ENCODE results near the gene FRMPD4.

The FRMPD4 gene

DNA sequence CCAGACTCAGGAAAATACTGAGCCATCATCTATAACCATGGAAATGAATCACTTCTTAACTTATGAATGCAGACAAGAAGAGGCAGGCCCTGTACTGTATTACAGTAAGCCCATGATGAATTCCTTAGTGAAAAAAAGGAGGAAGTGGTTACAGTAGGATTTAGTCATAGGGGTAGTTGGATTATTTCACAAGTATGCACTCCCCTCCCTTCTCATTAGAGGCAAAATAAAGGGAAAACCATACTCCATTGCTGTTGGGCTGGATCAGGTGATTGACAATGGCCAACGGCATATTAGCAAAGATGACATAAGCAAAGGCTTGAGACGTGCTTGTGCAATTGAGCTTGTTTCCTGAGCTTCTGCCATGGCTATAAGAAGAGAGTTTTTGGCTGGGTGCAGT is 471.8 kb downstream of the FRMPD4 start:
- peak; percentile 37 for DNase-seq (ENCODE audit: insufficient read length, low spot score)
- no peak for FAIRE-seq

GRCh38 chrX:12611471-12611870 is 473.2 kb downstream of the FRMPD4 start:
- DNase-seq (ENCODE audit: insufficient read length, low spot score) (no peak), FAIRE-seq (no peak)

DNA sequence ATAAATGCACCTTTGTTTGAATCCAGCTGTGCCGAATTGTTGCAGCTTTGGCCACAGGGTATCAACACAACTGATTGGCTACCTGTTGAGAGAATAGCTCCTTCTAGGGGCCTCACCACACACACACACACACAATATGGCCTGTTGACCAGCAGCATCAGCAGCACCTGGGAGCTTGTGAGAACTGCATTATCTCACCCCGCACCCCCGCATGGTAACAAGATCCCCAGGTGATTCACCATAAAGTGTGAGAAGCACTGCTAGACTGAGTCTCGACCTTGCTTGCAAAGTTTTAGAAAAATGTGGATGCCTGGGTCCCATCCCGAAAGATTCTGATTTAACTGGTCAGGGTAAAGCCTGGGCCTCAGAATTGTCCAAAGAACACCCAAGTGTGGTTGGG is 476.0 kb downstream of the FRMPD4 start:
- FAIRE-seq (no peak), DNase-seq (ENCODE audit: insufficient read length, low spot score) (no peak)

DNA sequence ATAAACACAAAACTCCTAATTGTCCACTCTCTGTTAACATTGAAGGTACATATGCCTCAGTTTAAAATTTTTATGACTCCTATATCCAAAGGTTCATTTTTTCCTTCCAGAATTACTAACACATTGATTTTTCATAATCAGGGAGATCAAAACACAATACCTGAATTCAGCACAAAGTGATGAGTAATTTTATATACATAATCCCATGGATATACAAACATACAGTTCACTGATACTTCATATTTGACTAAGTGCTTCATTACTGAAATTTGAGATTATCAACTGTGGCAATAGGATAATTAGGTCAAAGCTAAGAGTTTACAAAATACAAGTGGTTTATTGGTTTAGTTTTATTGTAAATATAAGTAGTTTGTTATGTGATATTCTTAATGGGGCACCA is 476.8 kb downstream of the FRMPD4 start:
- FAIRE-seq (no peak), DNase-seq (ENCODE audit: insufficient read length, low spot score) (no peak)

GRCh38 chrX:12617241-12617640 is 479.0 kb downstream of the FRMPD4 start:
- FAIRE-seq = no peak
- DNase-seq (ENCODE audit: insufficient read length, low spot score) = no peak

DNA sequence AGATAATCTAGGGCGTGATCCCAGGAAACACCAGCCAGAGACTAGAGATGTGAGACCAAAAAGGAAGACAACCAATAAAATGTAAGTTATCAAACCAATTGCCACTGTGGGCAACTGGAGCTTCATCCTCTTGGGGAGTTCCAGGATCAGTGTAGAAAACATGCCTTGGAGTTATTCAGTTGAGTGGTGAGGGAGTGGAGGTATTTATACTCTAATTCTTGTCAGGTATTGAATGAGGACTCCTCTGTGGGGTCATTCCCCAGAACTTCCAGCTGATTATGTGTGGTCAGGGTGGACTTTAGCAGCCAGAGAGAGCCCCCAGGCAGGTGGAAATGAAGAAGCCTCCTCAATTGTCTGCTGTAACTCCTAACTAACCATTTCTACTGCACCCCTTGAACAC is 509.0 kb downstream of the FRMPD4 start:
- no peak for FAIRE-seq

GRCh38 chrX:12648995-12649394 is 510.7 kb downstream of the FRMPD4 start:
- DNase-seq (ENCODE audit: insufficient read length, low spot score) (no peak), FAIRE-seq (no peak)

More for the DNA sequence above, 509.0 kb downstream of the FRMPD4 start:
- DNase-seq (ENCODE audit: insufficient read length, low spot score) = no peak

GRCh38 chrX:12657433-12657832 is 519.2 kb downstream of the FRMPD4 start:
- FAIRE-seq = no peak

GRCh38 chrX:12657881-12658280 is 519.6 kb downstream of the FRMPD4 start:
- DNase-seq (ENCODE audit: insufficient read length, low spot score) = no peak
- no peak for FAIRE-seq

More at GRCh38 chrX:12657433-12657832, 519.2 kb downstream of the FRMPD4 start:
- DNase-seq (ENCODE audit: insufficient read length, low spot score) = no peak

- no peak for DNase-seq (ENCODE audit: insufficient read length, low spot score)
- FAIRE-seq = no peak
Observed at GRCh38 chrX:12661464-12661863, 523.2 kb downstream of the FRMPD4 start.

DNA sequence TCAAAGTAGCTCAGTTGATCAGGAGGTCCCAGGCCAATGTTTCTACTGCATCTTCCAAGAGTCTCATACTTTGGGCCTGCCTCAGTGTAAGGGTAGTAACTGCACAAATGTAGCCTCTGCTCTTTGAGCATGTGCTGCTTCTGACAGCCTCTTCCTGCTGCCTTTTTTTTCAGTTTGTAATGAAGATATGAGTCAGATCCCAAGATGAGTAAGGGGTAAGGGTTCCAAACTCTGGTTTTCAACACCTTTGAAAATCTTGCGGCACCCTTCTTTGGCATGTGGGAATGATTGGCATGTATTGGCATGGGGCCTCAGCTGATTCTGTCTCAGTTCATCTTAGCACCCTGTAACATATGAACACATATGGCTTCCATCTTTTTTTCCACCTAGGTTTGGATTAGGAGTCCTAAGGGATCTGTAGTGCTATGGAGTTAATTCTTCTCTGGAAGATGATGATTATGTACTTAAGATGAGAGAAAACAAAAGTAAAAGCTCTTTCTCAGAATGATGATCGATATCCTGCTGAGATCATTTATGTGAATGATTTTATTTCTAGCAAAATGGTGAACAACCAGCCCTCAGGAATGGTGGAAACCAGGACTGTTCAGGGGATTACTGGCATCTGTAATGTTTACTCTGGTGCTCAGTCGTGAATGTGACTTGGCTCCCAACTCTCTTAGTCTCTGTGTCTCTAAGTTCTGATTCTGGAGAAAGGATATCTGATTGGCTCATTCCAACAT is 534.3 kb downstream of the FRMPD4 start:
- FAIRE-seq = no peak
- no peak for DNase-seq (ENCODE audit: insufficient read length, low spot score)

DNA sequence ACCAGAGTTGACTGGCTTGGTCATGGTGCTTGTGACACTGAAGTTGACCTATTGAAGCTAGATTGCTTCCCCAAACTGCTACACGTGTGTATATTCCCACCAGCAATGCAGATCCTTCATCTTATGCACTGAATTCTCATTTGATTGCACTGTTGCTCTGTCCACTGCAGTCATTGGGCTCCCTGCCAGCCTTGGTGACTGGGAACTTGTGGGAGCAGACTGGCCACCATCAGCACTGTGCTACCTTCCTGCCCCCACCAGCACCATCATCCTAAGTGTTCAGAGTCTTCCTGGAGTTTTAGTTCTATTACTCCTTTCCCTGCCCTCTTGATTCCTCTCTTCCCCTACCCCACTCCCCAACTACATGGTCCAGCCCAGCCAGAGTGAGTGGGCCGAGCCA is 535.2 kb downstream of the FRMPD4 start:
- DNase-seq (ENCODE audit: insufficient read length, low spot score) (no peak), FAIRE-seq (no peak)

GRCh38 chrX:12679522-12679921 is 541.2 kb downstream of the FRMPD4 start:
- DNase-seq (ENCODE audit: insufficient read length, low spot score) (no peak), FAIRE-seq (no peak)

DNA sequence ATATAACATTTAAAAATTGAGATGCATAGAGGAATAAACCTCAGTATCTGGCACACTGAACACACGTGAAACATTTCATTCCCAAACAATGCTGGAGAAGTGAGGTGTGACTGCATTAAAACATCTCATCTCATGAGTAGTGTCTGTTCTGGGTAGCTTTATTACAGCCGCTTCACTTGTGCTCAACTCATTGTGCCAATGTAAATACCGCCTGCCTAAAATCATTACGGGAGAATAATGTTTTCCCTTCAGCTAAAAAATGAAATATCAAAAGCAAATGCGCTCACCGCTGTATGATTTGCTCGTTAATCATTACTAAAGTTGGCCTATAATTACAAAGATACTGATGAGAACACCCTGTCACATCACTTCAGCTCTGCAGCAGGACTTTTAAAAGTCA is 542.8 kb downstream of the FRMPD4 start:
- no peak for FAIRE-seq

DNA sequence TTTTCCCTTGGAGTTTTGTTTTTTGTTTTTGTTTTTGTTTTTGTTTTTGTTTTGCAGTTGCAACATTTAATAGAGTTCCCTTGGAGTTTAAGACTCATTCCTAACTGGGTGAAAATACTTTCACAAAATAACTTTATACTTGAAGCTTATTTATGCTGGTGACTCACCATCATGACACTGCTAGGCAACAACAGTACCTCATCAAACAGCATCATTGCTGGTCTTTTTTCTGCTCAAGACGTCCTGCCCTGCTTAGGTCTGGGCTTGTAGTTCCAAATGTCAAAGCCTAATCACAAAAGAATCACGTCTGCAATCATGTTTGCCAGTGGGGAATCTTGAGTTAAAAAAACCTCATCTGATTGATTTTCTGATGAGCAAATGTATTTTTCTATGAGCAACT is 547.3 kb downstream of the FRMPD4 start:
- FAIRE-seq (no peak), DNase-seq (ENCODE audit: insufficient read length, low spot score) (no peak)

More for the DNA sequence above, 542.8 kb downstream of the FRMPD4 start:
- DNase-seq (ENCODE audit: insufficient read length, low spot score) = no peak

GRCh38 chrX:12686331-12686730 is 548.1 kb downstream of the FRMPD4 start:
- FAIRE-seq = no peak

GRCh38 chrX:12690646-12691045 is 552.4 kb downstream of the FRMPD4 start:
- FAIRE-seq = no peak
- no peak for DNase-seq (ENCODE audit: insufficient read length, low spot score)

More at GRCh38 chrX:12686331-12686730, 548.1 kb downstream of the FRMPD4 start:
- DNase-seq (ENCODE audit: insufficient read length, low spot score) = no peak

DNA sequence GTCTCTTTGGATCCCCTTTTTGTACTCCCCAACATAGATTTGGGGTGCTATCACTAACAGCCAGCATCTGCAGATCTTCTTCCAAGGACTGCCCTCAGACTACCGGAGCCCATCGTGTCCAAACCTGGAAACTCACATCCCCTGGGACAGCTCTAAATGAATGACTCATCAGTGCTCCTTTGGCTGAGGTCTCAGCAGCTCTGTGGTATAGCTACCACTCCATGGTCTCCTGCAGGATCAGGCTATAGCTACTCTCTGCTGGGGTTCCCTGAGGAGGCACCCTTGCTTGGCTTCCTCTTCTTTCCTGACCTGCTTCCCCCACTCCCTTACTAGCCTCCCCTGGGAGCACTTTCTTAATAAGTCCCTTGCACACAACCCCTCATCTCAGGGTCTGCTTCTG is 555.5 kb downstream of the FRMPD4 start:
- FAIRE-seq (no peak), DNase-seq (ENCODE audit: insufficient read length, low spot score) (no peak)

GRCh38 chrX:12700745-12701144 is 562.5 kb downstream of the FRMPD4 start:
- DNase-seq (ENCODE audit: insufficient read length, low spot score) = no peak
- FAIRE-seq = no peak

DNA sequence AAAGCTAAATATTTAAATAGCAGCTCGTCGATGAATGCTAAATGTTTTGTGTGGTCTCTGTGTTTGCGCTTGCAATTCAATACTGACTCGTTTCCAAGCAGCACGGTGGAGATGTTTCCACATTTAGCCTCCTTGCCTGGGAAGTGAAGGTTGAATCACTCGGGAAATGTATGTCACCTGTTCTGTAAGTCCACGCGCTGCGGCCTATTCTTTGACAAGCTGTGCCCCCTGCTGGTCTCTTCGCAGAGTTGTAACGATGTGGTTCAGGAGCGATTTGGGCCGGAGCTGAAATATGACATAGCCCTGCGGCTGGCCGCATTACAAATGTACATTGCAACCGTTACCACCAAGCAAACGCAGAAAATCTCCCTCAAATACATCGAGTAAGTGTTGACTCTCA is 563.4 kb downstream of the FRMPD4 start:
- FAIRE-seq = peak; percentile 65
- peak; percentile 41 for DNase-seq (ENCODE audit: insufficient read length, low spot score)

DNA sequence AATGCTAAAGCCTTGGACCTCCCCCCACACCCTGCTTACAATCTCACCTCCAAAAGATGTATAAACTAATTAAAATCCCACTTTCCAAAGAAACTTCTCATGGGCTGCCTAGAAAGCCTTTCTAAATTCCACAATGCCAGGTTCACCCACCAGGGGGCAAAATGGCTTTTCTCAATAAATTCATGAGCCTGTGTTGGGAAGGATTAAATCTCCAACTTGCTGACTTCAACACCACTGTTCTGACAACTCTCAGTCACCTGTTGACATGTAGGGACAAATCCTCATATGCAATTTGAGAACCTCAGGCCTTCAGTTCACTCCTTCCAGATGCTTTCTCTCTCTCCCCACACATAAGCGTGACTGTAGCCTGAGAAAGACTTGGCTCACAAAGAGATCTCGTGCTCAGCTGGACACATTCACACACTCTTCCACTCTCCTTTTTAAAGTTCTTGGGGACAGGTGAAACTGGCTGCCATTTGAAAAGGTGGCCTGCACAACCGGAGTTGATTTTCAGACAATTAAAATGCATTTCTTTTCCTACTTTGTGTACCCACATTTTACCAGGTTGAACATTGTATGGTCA is 564.3 kb downstream of the FRMPD4 start:
- FAIRE-seq = no peak
- DNase-seq (ENCODE audit: insufficient read length, low spot score) = no peak

GRCh38 chrX:12704706-12705105 is 566.4 kb downstream of the FRMPD4 start:
- DNase-seq (ENCODE audit: insufficient read length, low spot score) = no peak
- FAIRE-seq = no peak

Measured in HTR-8/SVneo (cell line).